Raji (cell line): ENCODE measurements around the gene NR4A2.

Experiments used
- POLR2A ChIP-seq: IDR thresholded peaks from 2 replicates; pipeline ENCODE4 v1.6.1; 2011; ENCODE audit warnings: low read depth, low read length, control low read depth; ENCODE audit not compliant: insufficient read depth

NR4A2 gene

GRCh38 chr2:156329927-156330726, 2.4 kb downstream of the NR4A2 start:
- TF ChIP-seq POLR2A, result no peak

GRCh38 chr2:156329031-156329926, 3.2 kb downstream of the NR4A2 start:
- TF ChIP-seq POLR2A, result no peak

GRCh38 chr2:156327835-156328695, 4.5 kb downstream of the NR4A2 start:
- TF ChIP-seq POLR2A, result no peak

GRCh38 chr2:156326526-156327095, 5.9 kb downstream of the NR4A2 start:
- no peak for TF ChIP-seq POLR2A

GRCh38 chr2:156325688-156326525, 6.6 kb downstream of the NR4A2 start:
- no peak for TF ChIP-seq POLR2A

GRCh38 chr2:156323754-156324153, 8.8 kb downstream of the NR4A2 start:
- no peak for TF ChIP-seq POLR2A

GRCh38 chr2:156322686-156323231, 9.8 kb downstream of the NR4A2 start:
- no peak for TF ChIP-seq POLR2A

GRCh38 chr2:156322051-156322685, 10.4 kb downstream of the NR4A2 start:
- no peak for TF ChIP-seq POLR2A

GRCh38 chr2:156321243-156321904, 11.1 kb downstream of the NR4A2 start:
- TF ChIP-seq POLR2A, result no peak

GRCh38 chr2:156320486-156321098, 11.9 kb downstream of the NR4A2 start:
- no peak for TF ChIP-seq POLR2A

GRCh38 chr2:156319811-156320485, 12.6 kb downstream of the NR4A2 start:
- TF ChIP-seq POLR2A, result no peak

- TF ChIP-seq POLR2A, result no peak
Observed at GRCh38 chr2:156317631-156318030, 14.9 kb downstream of the NR4A2 start.
